NCI-H2227 treated with DMSO at 0.1 percent for 48 hours (cell line): ENCODE results near the gene KHDC3L.

Source experiments
- DNase-seq: peaks from one replicate; lab custom pipeline; 2025; lab: John Stamatoyannopoulos, UW

Gene KHDC3L, protein sequence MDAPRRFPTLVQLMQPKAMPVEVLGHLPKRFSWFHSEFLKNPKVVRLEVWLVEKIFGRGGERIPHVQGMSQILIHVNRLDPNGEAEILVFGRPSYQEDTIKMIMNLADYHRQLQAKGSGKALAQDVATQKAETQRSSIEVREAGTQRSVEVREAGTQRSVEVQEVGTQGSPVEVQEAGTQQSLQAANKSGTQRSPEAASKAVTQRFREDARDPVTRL

GRCh38 chr6:73362358-73362757 lies at the start of gene KHDC3L:
Gene KHDC3L, plus strand, starts transcription at chr6:73362658. Its CDS starts 72 bp downstream, at chr6:73362730.
- no peak for DNase-seq

DNA sequence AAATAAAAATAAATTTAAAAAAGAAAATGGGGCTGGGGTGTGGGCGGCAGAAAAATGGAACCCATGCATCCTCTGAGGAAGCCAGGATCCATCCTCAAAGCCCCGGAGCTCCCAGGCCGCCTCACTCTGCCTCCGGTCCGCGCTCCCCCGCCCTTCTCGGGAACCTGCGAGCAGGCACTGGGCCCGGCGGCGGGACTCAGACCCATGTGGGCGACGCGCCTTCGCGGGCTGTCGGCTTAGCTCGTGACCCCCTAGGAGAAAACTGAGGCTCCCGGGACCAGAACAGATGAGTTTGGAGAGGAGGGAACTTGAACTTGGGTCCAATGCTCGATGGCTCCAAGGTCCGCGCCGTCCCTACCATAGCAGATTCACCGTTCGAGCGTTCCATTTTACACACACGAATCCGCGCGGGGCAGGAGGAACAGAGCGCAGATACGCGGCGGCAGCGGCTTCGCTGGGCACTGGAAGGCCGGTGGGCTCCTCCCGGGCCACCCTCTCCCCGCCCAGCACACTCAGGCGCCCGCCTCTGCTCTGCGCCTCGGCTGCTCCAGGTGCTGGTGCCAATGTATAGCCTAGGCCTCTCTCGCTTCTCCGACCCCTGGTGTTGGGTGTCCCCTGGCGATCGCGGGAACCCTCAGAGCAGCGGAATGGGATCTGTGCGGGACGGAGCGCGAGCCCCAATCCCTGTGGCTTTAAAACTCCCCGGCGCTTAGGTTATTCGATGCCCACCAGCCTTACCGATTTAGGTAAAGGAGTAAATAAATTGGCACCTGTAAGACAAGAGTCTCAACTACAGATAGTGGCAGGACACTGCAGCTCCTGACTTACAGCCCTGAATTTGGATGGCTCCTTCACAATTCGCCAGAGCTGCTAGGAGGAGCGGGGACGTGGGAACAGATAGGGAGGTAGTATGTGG lies 47.6 kb upstream of the KHDC3L start:
- DNase-seq: no peak

- no peak for DNase-seq
These were observed 39.1 kb upstream of the KHDC3L start for GRCh38 chr6:73323323-73323722.

DNA sequence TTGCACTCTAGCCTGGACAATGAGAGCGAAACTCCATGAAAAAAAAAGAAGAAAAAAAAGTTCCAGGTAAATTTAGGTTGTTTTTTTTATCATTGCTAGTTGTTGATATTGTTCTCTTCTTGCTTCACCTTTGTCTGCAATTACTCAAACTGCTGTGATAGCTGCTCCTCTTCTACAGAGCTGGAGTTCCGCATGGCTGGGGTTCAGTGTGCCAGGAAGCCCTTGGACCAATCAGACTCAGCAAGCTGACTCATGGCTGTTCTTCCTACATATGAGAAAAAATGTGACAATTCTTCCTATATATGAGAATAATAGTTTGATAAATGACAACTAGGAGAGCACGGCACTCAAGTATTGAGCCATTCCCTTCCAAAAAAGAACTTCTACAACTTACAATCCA lies 36.8 kb upstream of the KHDC3L start:
- DNase-seq: no peak

- no peak for DNase-seq
These were observed 33.7 kb upstream of the KHDC3L start for GRCh38 chr6:73328790-73329189.

DNA sequence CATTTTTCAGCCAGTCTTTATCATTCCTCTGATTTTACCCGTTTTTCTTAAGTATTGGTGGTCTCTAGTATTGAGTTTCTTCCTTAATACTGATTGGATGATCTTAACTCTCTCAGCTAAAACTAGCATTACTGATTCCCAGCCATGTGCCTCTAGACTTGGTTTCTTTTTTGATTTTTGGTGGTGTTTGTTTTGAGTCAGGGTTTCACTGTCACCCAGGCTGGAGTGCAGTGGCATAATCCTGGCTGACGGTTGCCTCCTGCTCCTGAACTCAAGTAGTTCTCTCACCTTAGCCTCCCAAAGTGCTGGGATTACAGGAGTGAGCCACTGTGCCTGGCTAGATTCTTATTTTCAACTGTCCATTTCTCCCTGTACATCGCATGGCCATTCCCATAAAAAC lies 33.3 kb upstream of the KHDC3L start:
- no peak for DNase-seq

DNA sequence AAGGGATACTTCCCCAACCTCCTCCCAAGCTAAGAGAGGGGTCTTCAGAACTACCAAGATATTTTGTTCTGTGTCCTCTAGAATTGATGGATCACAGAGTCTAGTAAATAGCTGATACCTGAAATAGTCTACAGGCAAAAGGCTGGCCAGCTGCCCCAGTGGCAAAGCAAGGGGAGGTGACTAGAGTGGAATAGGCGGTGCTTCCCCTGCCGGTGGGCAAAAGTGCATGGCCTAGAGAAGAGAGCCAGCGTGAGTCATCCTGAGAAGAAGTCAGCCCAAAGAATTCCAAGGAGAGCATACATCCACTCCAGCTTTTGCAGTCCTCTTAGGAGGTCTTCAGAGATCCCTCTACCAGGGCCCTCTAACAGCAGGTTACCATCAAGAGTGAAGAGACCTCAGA lies 23.1 kb upstream of the KHDC3L start:
- no peak for DNase-seq

DNA sequence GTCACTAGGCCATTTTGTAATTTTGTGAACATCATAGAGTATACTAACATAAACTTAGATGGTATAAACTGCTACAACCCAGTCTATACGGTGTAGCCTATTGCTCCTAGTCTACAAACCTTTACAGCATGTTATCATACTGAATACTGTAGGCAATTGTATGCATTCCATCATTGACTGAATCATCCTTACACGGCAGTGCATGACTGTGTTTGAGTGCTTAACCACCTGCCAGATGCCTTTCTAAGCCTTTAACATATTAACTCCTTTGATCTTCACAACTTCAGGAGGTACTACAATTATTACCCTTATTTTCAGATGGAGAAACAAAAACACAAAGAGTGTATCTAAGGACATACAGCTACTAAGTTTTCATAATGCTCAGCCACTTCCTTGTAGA lies 22.4 kb upstream of the KHDC3L start:
- no peak for DNase-seq

DNA sequence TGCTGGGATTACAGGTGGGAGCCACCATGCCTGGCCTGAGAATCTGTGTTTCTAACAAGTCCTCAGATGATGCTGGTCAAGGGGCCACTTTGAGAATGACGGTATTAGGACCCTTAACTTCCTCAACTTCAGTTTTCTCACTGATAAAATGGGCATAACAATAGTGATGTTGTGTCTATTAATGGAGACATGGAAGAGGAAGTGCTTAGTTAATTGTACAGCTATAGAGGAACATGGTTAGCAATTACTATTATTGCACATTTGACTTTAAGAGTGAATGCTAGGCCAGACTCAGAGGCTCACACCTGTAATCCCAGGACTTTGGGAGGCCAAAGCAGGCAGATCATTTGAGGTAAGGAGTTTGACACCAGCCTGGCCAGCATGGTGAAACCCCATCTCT lies 21.1 kb upstream of the KHDC3L start:
- DNase-seq: no peak

DNA sequence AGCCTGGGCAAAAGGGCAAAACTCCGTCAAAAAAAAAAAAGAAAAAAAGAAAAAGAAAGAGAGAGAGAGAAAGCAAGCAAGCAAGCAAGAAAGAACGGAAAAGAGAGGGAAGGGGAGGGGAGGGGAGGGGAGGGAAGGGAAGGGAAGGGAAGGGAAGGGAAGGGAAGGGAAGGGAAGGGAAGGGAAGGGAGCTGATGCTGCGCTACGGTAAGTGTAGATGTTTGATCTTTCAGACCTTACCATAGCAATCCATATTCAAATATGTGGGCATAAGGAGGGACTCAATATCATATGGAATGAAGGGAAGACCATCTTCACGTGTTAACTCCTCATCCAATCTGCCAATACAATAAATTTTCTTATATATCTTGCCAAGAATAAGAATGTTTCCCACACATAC lies 20.3 kb upstream of the KHDC3L start:
- no peak for DNase-seq

GRCh38 chr6:73343164-73343563 lies 19.3 kb upstream of the KHDC3L start:
- DNase-seq: no peak

- DNase-seq: no peak
These were observed 13.8 kb upstream of the KHDC3L start for GRCh38 chr6:73348550-73349204.

GRCh38 chr6:73349311-73349710 lies 13.1 kb upstream of the KHDC3L start:
- DNase-seq: peak; percentile 4

GRCh38 chr6:73353636-73354593 lies 8.5 kb upstream of the KHDC3L start, which contains the start of gene DPPA5:
Gene DPPA5, minus strand, starts transcription at chr6:73354276. Its CDS starts 51 bp downstream, at chr6:73354225.
- no peak for DNase-seq

DNA sequence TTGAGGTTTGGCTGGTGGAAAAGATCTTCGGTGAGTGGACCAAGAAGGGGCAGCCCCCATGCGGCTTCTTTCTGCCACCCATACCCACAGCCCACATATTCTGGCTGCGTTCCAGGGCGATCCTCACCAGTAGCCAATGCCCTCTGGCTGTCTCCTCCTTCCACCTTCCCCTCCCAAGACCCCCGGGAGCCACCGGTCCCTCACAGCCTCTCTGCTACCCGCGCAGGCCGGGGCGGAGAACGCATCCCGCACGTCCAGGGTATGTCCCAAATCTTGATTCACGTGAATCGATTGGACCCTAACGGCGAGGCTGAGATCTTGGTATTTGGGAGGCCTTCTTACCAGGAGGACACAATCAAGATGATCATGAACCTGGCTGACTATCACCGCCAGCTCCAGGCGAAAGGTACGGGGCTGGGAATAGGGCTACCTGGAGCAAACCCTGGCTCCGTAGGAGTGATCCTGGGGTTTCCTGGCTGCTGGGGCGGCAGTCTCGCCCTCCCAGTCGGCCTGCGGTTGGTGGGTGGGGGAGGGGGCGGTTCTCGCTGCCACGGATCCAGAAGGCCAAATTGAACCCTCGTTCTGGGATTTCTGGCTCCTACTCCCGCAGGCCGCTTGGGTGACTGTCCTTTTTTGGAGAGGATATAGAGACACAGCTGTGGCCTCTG lies 545 bp downstream of the KHDC3L start:
- DNase-seq: no peak

DNA sequence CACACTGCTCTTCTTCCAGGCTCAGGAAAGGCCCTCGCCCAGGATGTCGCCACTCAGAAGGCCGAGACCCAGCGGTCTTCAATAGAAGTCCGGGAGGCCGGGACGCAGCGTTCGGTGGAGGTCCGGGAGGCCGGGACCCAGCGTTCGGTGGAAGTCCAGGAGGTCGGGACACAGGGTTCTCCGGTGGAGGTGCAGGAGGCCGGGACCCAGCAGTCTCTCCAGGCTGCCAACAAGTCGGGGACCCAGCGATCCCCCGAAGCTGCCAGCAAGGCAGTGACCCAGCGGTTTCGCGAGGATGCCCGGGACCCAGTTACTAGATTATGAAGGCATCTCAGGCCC lies 1.0 kb downstream of the KHDC3L start:
- DNase-seq: no peak

DNA sequence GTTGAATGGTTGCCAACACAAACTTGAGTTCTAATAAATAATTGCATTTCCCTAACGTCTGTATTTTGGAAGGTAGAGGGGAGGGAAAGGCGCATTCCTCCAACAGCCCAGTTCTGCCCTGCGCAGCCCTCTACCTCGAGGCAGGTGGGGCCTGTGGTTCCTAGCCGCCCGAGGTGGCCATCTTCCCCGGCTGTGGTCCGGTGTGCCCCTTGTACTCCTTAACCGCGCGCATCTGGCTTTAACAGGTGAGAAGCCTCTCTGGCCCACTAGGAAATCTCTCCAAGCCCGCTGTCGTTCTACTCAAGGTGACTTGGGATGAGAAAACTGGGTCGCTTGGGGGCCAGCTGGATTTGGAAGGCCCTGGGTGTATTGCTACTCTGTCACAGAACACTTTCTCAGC lies 1.7 kb downstream of the KHDC3L start:
- DNase-seq: no peak

DNA sequence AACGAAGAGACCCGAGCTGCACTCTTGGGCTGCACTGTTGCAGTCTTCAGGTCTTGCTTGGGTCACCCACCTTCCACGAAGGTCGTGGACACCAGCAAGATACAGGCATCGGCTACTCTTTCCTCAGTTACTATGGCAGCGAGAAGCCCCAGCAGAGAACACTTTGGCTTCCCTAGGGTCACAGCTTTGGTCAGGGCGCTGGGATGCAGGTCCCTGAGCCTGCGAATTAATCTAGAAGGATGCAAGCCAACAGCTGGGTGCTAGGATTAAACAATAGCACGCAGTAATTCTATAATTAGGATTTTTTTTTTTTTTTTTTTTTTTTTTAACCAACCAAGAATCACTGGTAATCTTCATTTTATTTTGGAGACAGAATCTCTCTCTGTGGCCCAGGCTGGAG lies 2.1 kb downstream of the KHDC3L start:
- DNase-seq: no peak

GRCh38 chr6:73367761-73368355 lies 5.4 kb downstream of the KHDC3L start:
- DNase-seq: no peak

DNA sequence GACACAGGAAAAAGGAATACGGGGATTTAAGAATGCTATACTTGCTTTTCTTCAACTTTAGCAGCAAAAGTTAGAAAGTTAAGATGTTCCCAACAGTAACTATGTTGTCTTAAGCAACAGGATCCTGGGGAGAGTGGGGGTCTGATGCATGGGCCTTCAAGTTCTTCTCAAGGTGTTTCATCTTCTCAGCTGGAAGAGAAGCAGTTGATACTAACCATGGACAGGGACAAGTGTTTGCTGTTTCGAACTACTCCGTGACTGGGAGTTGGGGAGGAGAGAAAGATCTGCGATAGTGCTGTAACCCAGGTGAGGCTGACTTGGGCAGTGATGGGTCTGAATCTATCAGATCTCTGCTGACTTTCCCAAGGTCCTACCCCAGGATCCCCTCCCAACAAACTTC lies 6.2 kb downstream of the KHDC3L start:
- no peak for DNase-seq

GRCh38 chr6:73369157-73369556 lies 6.7 kb downstream of the KHDC3L start:
- DNase-seq: no peak
